GM10266 (cell line): Measurements from ENCODE around the gene SOCS7.

Experiments used
- DNase-seq: peaks from one replicate; pipeline ENCODE4 v3.0.0; 2012; ENCODE audit errors: extremely low spot score
- TF ChIP-seq, protein P1 (sequence below): IDR thresholded peaks from 2 replicates; pipeline ENCODE4 v1.5.1; 2012; ENCODE audit warnings: mild to moderate bottlenecking, low read depth; ENCODE audit not compliant: control insufficient read depth, insufficient read depth; ENCODE audit errors: missing control alignments

SOCS7 gene

DNA sequence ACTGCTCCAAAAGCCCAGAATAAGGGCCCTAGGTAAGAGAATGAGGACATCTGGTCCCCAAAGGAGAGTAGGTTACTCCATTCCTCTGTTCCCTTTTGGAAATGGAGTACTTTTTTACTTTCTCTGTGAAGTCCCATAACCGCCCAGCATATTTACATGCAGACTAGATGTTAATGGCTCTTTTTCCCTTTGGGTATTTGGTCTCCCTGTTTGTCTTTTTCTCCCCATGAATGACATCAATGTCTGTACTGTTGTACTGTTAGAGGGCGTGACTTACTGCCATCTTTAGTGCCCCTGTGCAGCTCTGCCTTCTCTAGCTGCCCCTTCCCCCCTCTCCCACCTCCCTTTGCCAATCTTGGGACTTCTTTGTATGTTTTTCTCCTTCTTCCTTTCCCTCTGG lies 26.9 kb upstream of the SOCS7 start:
- TF ChIP-seq, protein P1, sequence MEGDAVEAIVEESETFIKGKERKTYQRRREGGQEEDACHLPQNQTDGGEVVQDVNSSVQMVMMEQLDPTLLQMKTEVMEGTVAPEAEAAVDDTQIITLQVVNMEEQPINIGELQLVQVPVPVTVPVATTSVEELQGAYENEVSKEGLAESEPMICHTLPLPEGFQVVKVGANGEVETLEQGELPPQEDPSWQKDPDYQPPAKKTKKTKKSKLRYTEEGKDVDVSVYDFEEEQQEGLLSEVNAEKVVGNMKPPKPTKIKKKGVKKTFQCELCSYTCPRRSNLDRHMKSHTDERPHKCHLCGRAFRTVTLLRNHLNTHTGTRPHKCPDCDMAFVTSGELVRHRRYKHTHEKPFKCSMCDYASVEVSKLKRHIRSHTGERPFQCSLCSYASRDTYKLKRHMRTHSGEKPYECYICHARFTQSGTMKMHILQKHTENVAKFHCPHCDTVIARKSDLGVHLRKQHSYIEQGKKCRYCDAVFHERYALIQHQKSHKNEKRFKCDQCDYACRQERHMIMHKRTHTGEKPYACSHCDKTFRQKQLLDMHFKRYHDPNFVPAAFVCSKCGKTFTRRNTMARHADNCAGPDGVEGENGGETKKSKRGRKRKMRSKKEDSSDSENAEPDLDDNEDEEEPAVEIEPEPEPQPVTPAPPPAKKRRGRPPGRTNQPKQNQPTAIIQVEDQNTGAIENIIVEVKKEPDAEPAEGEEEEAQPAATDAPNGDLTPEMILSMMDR: no peak
- DNase-seq: no peak

DNA sequence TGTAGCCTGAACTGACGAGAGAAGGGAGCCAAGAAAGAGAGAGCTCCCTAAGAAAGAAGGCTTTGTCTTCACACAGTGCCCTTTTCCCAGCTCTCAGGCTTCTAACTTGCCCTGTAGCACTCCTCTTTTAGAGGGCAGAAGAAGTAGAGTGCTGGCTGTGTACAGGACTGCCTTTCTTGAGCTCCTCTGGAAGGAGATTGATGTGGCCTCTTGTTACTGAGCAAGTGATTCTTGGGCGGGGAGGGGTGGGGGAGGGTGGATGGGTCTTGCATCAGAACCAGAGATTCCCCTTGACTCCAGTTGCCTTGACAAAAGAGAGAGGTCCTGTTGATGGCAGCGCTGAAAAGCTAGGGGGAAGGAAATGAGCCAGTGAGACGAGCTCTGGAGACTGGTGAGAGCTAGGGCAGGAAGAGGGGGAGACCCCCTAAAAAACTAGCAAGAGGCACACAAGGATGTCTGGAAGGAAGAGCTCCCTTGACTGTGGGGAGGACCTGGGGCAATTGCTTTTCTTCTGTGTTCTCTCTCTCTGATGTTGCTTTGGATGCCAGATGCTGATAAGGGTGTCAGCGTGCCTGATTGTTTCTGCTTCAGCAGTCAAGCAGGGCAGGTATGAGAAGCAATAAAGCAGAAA lies 26.3 kb upstream of the SOCS7 start:
- TF ChIP-seq, protein P1: no peak
- no peak for DNase-seq

DNA sequence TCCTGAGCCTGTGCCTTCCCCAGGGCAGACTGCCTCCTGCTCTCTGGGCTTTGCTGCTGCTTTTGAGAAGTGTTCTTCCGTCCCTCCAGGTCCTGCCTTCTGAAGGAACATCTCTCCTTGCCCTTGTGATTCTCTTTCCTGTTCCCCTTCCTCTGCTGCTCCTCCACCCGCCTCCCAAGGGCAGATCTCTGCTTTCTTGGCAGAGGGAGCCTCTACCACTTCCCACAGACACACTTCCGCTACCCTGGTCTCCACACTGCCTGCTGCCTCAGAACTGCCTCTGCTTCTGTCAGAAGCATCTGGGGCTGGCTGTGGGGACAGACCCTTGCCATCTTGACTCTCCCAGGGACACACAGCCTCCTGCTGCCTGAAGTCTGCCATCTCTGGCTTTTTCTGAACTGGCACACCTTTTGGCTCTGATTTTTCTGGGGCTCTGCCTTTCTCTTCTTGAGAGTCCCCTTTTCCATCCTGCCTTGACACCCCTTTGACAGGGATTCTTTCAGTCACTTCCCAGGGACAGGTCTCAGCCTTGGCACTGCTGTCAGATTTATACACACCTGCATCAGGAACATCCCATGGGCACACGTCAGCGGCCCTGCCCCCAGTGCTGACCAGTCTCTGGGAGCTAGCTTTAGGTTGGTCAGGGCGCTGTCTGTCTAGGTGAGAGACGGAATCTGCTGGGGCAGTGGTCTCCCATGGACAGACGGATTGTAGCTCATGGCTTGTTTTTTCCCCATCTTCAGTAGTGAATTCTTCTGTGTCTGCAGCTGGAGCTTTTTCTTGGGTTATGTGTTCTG lies 24.4 kb upstream of the SOCS7 start:
- DNase-seq: no peak
- TF ChIP-seq, protein P1: no peak

DNA sequence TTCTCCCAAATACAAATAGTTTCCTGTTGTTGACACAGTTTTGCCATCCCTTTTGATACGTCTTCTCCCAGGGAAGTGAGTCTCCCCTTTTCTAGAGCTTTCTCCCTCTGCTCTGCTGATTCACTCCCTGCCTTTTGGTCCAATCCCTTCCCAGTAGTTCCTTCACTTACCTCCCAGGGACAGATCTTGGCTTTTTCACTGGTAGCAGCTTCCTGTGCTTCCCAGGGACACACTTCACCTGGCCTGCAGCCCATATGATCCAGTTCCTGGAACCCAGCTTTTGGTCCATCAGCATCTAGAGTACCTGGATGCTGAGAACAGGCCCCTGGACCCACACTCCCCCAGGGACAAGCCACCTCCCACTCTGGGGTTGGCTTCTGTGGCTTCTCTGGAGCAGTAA lies 23.7 kb upstream of the SOCS7 start:
- no peak for DNase-seq
- TF ChIP-seq, protein P1: no peak

DNA sequence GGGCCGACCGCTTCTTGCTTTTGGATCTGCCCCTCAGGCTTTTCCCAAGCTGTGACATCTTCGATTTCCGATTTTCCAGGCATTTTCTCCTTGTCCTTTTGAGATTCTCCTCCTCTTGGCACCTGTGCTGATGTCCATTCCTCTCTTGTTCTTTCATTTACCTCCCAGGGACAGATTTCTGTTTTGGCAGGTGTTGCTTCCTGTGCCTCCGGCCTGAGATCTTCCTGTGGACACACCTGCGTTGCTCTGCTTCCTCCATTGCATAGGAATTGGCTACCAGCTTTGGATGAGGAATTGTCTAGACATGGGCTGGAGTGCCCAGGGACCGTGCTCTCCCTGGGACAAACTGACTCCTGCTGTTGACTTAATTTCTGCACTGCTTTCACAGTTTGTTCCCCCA lies 23.0 kb upstream of the SOCS7 start:
- TF ChIP-seq, protein P1: no peak
- no peak for DNase-seq

DNA sequence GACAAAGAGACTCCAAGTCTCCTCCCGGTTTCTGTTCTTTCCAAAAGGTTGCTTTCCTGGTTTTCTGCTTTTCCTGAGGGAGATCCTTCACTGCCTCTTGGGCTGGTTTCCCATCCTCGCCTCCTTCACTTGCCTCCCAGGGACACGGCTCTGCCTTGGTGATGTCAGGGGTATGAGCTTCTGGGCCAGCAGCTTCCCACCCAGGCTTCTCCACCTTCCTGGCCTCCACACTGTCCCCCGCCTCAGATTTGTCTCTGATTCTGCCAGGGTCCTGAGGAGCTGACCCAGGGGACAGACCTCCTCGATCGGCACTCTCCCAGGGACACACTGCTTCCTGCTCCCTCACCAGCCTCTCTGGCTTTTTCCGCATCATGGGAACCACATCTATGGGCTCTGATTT lies 22.4 kb upstream of the SOCS7 start:
- TF ChIP-seq, protein P1: no peak
- no peak for DNase-seq
